GM18505 (cell line): ENCODE measurements around the gene UCP3.

ENCODE experiments used
- ATAC-seq: cut with Tn5 transposase; IDR thresholded peaks from one replicate; pipeline ENCODE4 v1.9.1; 2021; ENCODE audit not compliant: unreplicated experiment
- POLR2A ChIP-seq: IDR thresholded peaks from 4 replicates; pipeline ENCODE4 v1.6.1; 2011; ENCODE audit warnings: borderline replicate concordance; ENCODE audit not compliant: insufficient read depth, insufficient read length; ENCODE audit errors: extremely low read depth

UCP3 gene, protein sequence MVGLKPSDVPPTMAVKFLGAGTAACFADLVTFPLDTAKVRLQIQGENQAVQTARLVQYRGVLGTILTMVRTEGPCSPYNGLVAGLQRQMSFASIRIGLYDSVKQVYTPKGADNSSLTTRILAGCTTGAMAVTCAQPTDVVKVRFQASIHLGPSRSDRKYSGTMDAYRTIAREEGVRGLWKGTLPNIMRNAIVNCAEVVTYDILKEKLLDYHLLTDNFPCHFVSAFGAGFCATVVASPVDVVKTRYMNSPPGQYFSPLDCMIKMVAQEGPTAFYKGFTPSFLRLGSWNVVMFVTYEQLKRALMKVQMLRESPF

GRCh38 chr11:74008373-74009229 lies at the start of gene UCP3:
Gene UCP3, minus strand, starts transcription at chr11:74009085. Its CDS starts 2,043 bp downstream, at chr11:74007042.
- no peak for ATAC-seq
- no peak for TF ChIP-seq POLR2A

- no peak for ATAC-seq
- TF ChIP-seq POLR2A, result no peak
Measured at GRCh38 chr11:74057249-74058151, 48.6 kb upstream of the UCP3 start.

DNA sequence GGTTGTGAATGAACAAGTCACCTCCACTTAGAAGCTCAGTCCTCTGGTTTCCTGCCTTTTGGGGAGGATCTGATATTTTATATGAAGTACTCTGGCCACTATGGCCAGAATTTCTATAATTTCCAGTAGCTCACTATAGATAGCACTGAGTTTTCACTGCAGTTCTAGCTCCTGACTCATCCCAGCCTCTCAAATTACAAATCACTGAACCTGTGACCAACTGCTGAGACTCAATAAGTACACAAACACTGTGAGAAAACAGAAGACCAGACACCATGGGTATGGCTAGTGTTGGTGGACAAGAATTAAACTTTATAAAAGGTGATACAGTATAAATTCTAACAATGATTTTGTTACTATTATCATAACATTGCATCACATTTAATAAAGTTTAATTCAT lies 47.1 kb upstream of the UCP3 start:
- no peak for TF ChIP-seq POLR2A
- ATAC-seq, result no peak

DNA sequence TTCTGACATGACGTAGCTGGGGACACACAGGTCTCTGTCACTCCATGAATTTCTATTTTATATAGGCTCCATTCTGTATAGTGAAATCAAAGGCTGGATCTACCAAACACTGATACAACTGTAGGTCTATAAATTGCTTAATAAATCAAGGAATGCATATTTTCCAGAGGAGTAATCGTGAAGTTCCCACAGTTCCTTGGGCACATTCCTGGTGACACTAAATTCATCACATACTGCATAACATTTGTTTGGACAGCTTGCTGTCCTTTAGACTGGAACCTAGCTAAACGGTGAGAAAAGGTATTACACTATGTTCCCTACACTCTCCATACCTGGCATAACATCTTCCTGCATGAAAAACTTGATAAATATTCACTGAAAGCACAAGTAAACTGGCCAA lies 41.6 kb upstream of the UCP3 start:
- no peak for ATAC-seq
- no peak for TF ChIP-seq POLR2A

GRCh38 chr11:74048993-74049392 lies 40.1 kb upstream of the UCP3 start:
- TF ChIP-seq POLR2A, result no peak
- no peak for ATAC-seq

DNA sequence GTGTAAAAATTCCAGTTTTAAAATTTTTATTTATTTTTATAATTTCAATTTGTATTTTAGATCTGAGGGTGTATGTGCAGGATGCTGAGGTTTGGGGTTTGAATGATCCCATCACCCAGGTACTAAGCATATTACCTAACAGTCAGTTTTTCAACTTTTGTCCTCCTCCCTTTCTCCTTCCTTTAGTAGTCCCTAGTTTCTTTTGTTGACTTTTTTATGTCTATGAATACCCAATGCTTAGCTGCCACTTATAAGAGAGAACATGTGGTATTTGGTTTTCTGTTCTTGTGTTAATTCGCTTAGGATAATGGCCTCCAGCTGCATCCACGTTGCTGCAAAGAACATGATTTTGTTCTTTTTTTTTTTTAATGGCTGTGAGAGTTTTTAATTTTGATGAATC lies 35.7 kb upstream of the UCP3 start:
- TF ChIP-seq POLR2A, result no peak
- ATAC-seq, result no peak

- no peak for TF ChIP-seq POLR2A
- no peak for ATAC-seq
Measured at GRCh38 chr11:74043450-74043849, 34.6 kb upstream of the UCP3 start.

GRCh38 chr11:74037309-74037708 lies 28.4 kb upstream of the UCP3 start:
- no peak for TF ChIP-seq POLR2A
- no peak for ATAC-seq

DNA sequence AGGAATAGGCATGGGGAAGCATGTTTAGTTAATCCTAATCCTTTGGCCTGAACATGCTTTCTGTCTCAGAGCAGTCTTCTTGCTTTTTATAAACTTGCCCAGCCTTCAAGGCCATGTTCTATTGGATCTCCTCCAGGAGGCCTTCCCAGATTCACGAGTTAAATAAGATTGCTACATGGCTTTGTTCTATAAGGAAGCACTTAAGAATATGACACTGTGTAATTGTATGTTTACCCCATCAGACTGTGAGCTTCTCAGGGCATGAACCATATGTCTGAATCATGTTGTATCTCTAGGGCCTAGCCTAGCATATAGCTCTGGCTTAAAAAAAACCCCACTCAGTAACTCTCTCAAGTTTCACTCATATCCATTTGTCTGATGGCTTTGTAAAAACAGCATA lies 26.4 kb upstream of the UCP3 start:
- ATAC-seq, result no peak
- no peak for TF ChIP-seq POLR2A

- TF ChIP-seq POLR2A, result no peak
- ATAC-seq, result no peak
Measured at GRCh38 chr11:74033046-74033445, 24.2 kb upstream of the UCP3 start.

GRCh38 chr11:74030723-74031676 lies 22.1 kb upstream of the UCP3 start:
- ATAC-seq, result no peak
- TF ChIP-seq POLR2A, result no peak
